ENCODE results near the gene STAG2. TPM values are rescaled to one million over a fixed set of nuclear protein-coding genes. Genes with fewer than 3 reads are reported as not detected.
"Not testable (repeated sequence)": the region's sequence is repeated elsewhere in the genome, so short reads cannot be mapped to it uniquely, and the experiment has no call there.

Gene STAG2
- total RNA-seq, 1 donor from 2014 or later = 57.6 TPM

DNA sequence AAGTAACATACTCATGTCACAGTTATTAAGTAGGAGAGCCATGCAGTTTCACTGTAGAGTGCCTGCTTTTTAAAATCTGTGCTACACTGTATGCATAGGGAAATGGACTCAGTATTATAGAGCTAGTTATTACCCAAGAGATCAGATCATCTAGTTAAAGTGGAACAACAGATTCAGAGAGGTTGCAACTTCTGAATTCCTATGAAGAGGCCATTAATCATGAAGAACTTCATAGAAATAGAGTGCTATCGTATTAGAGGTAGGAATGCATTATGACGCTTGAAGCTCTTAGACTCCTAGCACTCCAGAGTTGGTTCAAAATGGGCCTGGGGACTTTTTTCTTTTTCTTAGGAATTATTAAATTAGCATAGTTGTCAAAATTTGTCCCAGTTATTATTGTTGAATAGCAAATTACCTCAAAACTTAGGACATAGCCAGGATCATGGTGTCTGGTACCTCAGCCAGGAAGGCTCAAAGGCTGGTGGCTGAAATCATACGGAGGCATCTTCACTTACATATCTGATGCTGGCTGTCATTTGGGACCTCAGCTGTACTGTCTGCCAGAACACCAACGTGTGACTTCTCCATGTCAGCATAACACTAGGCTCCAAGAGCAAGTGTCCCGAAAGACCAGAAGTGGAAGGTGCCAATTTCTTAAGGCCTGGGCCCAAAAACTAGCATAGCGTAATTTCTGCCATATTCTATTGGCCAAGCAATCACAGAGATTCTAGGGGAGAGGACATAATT lies 125.7 kb downstream of the STAG2 start:
- TF ChIP-seq, protein P1, sequence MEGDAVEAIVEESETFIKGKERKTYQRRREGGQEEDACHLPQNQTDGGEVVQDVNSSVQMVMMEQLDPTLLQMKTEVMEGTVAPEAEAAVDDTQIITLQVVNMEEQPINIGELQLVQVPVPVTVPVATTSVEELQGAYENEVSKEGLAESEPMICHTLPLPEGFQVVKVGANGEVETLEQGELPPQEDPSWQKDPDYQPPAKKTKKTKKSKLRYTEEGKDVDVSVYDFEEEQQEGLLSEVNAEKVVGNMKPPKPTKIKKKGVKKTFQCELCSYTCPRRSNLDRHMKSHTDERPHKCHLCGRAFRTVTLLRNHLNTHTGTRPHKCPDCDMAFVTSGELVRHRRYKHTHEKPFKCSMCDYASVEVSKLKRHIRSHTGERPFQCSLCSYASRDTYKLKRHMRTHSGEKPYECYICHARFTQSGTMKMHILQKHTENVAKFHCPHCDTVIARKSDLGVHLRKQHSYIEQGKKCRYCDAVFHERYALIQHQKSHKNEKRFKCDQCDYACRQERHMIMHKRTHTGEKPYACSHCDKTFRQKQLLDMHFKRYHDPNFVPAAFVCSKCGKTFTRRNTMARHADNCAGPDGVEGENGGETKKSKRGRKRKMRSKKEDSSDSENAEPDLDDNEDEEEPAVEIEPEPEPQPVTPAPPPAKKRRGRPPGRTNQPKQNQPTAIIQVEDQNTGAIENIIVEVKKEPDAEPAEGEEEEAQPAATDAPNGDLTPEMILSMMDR (IDR thresholded peaks at IDR 0.05; ENCODE audit: unreplicated experiment) = no peak
- H3K27me3 Mint-ChIP-seq (ENCODE audit: unreplicated experiment) = peaks cover 5% of the 10 kb centered on the region
- H3K36me3 Mint-ChIP-seq (ENCODE audit: low read depth, unreplicated experiment) = peaks cover 8% of the 10 kb centered on the region
- no peaks in the 10 kb centered on the region for H3K4me1 Mint-ChIP-seq (ENCODE audit: unreplicated experiment)
- H3K9me3 Mint-ChIP-seq (ENCODE audit: unreplicated experiment) = no peaks in the 10 kb centered on the region
- H3K27ac Mint-ChIP-seq (ENCODE audit: unreplicated experiment) = no peak overlapping the region
- no peak for DNase-seq (ENCODE audit: low spot score)
- H3K4me3 Mint-ChIP-seq (ENCODE audit: unreplicated experiment) = no peak overlapping the region

DNA sequence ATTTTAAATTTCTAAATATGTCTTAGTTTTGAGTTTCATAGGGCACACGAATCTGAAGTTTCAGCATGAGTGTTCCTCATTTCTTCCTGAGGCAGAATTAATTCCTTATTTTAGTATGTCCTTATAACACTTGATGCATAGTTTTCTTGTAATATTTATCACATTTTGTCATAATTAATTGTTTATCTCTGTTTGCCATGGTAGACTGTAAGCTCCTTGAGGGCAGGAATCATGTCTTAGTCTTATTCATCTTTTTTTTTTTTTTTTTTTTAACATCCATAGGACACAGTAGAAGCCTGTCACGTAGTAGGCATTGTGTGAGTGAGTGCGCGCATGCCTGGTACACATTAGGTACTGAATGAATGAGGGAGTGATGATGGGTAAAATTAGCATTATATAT lies 131.7 kb downstream of the STAG2 start:
- H3K27ac Mint-ChIP-seq (ENCODE audit: unreplicated experiment) = no peak overlapping the region
- TF ChIP-seq, protein P1 (IDR thresholded peaks at IDR 0.05; ENCODE audit: unreplicated experiment) = no peak

DNA sequence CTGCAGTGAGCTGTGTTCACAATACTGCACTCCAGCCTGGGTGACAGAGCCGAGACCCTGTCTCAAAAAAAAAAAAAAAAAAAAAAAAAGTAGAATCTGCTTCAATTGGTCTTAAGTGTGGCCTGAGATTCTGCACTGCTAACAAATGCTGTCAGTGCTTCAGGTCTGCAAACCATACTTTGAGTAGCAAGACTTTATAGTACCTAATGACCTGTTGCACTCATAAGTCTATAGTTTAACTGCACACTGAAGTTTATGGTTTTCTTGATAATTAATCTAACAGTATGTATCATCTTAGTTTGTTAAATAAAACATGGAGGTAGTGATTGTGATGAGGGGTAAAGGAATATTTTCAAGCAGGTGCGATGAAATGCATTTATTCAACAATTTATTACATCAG lies 135.6 kb downstream of the STAG2 start:
- no peak overlapping the region for H3K27ac Mint-ChIP-seq (ENCODE audit: unreplicated experiment)
- no peak for DNase-seq (ENCODE audit: low spot score)
- peaks cover 23% of the 10 kb centered on the region for H3K36me3 Mint-ChIP-seq (ENCODE audit: low read depth, unreplicated experiment)
- H3K4me1 Mint-ChIP-seq (ENCODE audit: unreplicated experiment) = no peaks in the 10 kb centered on the region
- H3K27me3 Mint-ChIP-seq (ENCODE audit: unreplicated experiment) = no peaks in the 10 kb centered on the region
- no peaks in the 10 kb centered on the region for H3K9me3 Mint-ChIP-seq (ENCODE audit: unreplicated experiment)
- TF ChIP-seq, protein P1 (IDR thresholded peaks at IDR 0.05; ENCODE audit: unreplicated experiment) = no peak
- H3K4me3 Mint-ChIP-seq (ENCODE audit: unreplicated experiment) = no peak overlapping the region

More for the DNA sequence above, 131.7 kb downstream of the STAG2 start:
- Mint-ChIP-seq H3K4me3 (ENCODE audit: unreplicated experiment) (no peak overlapping the region), H3K4me1 (ENCODE audit: unreplicated experiment) (no peaks in the 10 kb centered on the region), H3K9me3 (ENCODE audit: unreplicated experiment) (no peaks in the 10 kb centered on the region), H3K36me3 (ENCODE audit: low read depth, unreplicated experiment) (peaks cover 28% of the 10 kb centered on the region), H3K27me3 (ENCODE audit: unreplicated experiment) (peaks cover 5% of the 10 kb centered on the region)
- DNase-seq (ENCODE audit: low spot score) = no peak

DNA sequence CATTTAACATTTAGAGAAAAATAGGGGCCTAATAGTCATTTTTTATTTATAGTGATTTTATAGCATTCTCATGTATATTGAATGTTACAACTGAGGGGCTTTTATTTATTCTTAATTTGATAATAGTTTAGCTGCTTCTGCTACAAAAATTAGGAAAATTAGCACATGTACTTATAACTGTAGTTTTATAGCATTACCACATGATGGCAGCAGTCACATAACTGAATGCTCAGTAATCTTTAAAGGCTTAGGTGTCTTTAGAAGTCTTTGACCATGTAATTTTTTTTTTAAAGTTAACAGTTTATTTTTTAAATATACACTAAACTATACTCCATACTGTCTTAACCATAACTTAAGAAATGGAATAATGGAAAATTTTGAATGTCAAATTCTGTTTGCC lies 136.6 kb downstream of the STAG2 start:
- no peak for DNase-seq (ENCODE audit: low spot score)
- no peak overlapping the region for H3K4me3 Mint-ChIP-seq (ENCODE audit: unreplicated experiment)
- no peaks in the 10 kb centered on the region for H3K9me3 Mint-ChIP-seq (ENCODE audit: unreplicated experiment)
- TF ChIP-seq, protein P1 (IDR thresholded peaks at IDR 0.05; ENCODE audit: unreplicated experiment) = peak; percentile 34
- no peak overlapping the region for H3K27ac Mint-ChIP-seq (ENCODE audit: unreplicated experiment)
- H3K27me3 Mint-ChIP-seq (ENCODE audit: unreplicated experiment) = no peaks in the 10 kb centered on the region
- H3K36me3 Mint-ChIP-seq (ENCODE audit: low read depth, unreplicated experiment) = peaks cover 15% of the 10 kb centered on the region
- peaks cover 3% of the 10 kb centered on the region for H3K4me1 Mint-ChIP-seq (ENCODE audit: unreplicated experiment)

DNA sequence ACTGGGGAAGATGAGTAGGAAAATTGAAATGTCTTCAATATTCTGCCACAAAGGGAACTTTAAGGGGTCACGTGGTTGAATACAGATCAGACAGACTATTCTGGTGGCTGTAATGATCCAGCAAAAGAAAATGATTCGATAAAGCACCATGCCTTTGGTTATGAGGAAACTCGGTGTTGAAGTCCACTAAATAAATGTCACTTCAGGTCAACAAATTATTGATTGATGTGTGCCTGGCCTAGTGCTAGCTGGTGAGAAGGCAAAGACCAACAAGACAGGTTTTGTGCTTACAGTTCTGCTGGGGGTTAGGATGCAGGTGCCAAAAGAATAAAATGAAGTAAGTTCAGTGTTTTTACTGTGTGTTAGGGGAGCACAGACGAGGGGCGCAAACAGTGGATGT lies 142.5 kb downstream of the STAG2 start:
- Mint-ChIP-seq H3K36me3 (ENCODE audit: low read depth, unreplicated experiment) (no peaks in the 10 kb centered on the region), H3K27me3 (ENCODE audit: unreplicated experiment) (no peaks in the 10 kb centered on the region), H3K9me3 (ENCODE audit: unreplicated experiment) (no peaks in the 10 kb centered on the region), H3K4me3 (ENCODE audit: unreplicated experiment) (no peak overlapping the region), H3K27ac (ENCODE audit: unreplicated experiment) (no peak overlapping the region), H3K4me1 (ENCODE audit: unreplicated experiment) (peaks cover 3% of the 10 kb centered on the region)
- TF ChIP-seq, protein P1 (IDR thresholded peaks at IDR 0.05; ENCODE audit: unreplicated experiment) = no peak
- DNase-seq (ENCODE audit: low spot score) = no peak

DNA sequence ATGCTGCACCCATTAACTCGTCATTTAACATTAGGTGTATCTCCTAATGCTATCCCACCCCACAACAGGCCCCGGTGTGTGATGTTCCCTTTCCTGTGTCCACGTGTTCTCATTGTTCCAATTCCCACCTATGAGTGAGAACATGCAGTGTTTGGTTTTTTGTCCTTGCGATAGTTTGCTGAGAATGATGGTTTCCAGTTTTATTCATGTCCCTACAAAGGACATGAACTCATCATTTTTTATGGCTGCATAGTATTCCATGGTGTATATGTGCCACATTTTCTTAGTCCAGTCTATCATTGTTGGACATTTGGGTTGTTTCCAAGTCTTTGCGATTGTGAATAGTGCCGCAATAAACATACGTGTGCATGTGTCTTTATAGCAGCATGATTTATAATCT lies 143.0 kb downstream of the STAG2 start:
- not testable (repeated sequence) for DNase-seq (ENCODE audit: low spot score); H3K27ac Mint-ChIP-seq (ENCODE audit: unreplicated experiment); H3K4me1 Mint-ChIP-seq (ENCODE audit: unreplicated experiment); H3K4me3 Mint-ChIP-seq (ENCODE audit: unreplicated experiment); H3K27me3 Mint-ChIP-seq (ENCODE audit: unreplicated experiment); H3K36me3 Mint-ChIP-seq (ENCODE audit: low read depth, unreplicated experiment); H3K9me3 Mint-ChIP-seq (ENCODE audit: unreplicated experiment)
